Ureter (tissue), 1 donor: Measurements from ENCODE around the gene CCDC141. TPM values are rescaled to one million over a fixed set of nuclear protein-coding genes. Genes with fewer than 3 reads are reported as not detected.

Experiments
- total RNA-seq: library from RNA; stranded (reverse); gene quantifications from one replicate; pipeline ENCODE4 v1.2.4, GENCODE V29; 2023
- donor health status: DM: yes; HTN: yes; CAD: no.

CCDC141 gene
- total RNA-seq, 1 donor from 2014 or later, result 2.8 TPM

Other genes with a start within 250 kb of the CCDC141 start
- 3.9 TPM for gene TTN, start 242.7 kb downstream of the CCDC141 start, total RNA-seq
- 70.6 TPM for gene SESTD1, start 214.7 kb upstream of the CCDC141 start, total RNA-seq